GM12891 (cell line): Measurements from ENCODE around the gene INTS14.

Source experiments
- POLR2A ChIP-seq: IDR thresholded peaks from 2 replicates; pipeline ENCODE4 v1.6.1; 2011; ENCODE audit warnings: low read depth, low read length, control low read depth
- POU2F2 ChIP-seq: IDR thresholded peaks from 2 replicates; pipeline ENCODE4 v1.6.1; 2011; ENCODE audit warnings: low read depth, mild to moderate bottlenecking, control low read depth, low read length, moderate library complexity
- SPI1 ChIP-seq: IDR thresholded peaks from 2 replicates; pipeline ENCODE4 v1.6.1; 2011; ENCODE audit warnings: low read depth, low read length, control low read depth
- TAF1 ChIP-seq: IDR thresholded peaks from 2 replicates; pipeline ENCODE4 v1.6.1; 2011; ENCODE audit warnings: low read depth, low read length, control low read depth

- TF ChIP-seq POLR2A (no peak), POU2F2 (no peak), TAF1 (no peak), SPI1 (no peak)
Measured at GRCh38 chr15:65618560-65619109, 7.7 kb upstream of the INTS14 start.
